Prostate gland (tissue), 2 donors: ENCODE data around the gene EEF1G.

Source experiments
- POLR2A ChIP-seq: fragments of 450-650 bp; IDR thresholded peaks from one replicate; pipeline ENCODE4 v1.6.1; 2016; ENCODE audit warnings: antibody characterized with exemption, mild to moderate bottlenecking
- TF ChIP-seq, protein P1 (sequence below), 4 experiments: fragments of 200-600 bp in 2 of 4; fragments of 450-650 bp in 2 of 4; sonication (generic) in 2 of 4; IDR thresholded peaks; 1 replicate in 3 of 4; 2 replicates in 1 of 4; pipeline ENCODE4 v1.5.1; 2016 to 2019; ENCODE audit warnings: antibody characterized with exemption in 4 of 4, mild to moderate bottlenecking in 2 of 4, moderate library complexity in 2 of 4

DNA sequence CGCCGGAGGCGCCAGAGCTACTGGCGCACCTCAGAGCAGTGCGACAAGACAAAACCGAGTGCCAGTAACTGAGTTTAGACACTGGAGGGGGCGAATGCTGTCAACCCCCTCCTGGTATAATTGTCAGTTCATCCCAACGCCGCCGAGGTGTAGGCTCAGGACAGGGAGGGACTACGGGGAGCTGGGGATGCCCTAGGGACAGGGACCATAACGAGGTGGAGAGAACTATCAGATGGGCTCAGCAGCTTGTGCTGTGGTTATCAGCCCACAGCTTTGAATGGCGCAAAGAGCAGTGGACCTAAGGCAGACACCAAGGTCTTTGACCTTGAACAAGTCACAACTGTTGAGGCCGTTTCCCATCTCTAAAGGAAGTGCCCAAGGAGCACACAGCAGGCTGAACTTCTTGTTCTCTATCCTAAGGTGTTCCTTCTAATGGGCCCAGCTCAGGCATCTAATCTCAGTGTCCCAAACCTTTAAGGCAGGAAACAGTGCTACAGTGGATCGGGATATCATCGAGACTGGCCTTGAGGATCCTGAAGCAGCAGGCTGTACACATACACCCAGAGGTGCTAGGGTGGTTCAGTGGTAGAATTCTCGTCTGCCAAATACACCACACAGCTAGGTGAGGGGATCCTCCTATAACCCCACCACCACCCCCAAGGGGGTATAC is 18.6 kb upstream of the EEF1G start:
- TF ChIP-seq, protein P1, sequence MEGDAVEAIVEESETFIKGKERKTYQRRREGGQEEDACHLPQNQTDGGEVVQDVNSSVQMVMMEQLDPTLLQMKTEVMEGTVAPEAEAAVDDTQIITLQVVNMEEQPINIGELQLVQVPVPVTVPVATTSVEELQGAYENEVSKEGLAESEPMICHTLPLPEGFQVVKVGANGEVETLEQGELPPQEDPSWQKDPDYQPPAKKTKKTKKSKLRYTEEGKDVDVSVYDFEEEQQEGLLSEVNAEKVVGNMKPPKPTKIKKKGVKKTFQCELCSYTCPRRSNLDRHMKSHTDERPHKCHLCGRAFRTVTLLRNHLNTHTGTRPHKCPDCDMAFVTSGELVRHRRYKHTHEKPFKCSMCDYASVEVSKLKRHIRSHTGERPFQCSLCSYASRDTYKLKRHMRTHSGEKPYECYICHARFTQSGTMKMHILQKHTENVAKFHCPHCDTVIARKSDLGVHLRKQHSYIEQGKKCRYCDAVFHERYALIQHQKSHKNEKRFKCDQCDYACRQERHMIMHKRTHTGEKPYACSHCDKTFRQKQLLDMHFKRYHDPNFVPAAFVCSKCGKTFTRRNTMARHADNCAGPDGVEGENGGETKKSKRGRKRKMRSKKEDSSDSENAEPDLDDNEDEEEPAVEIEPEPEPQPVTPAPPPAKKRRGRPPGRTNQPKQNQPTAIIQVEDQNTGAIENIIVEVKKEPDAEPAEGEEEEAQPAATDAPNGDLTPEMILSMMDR (IDR thresholded peaks at IDR 0.05), result no peak
- TF ChIP-seq POLR2A, result no peak
